SU-DHL-6 (cell line): ENCODE results near the gene CIZ1.

ENCODE experiments used
- H2AFZ ChIP-seq: fragments of 200-600 bp; sonication (generic); 2 replicates; pipeline ENCODE4 v1.6.1; 2014; ENCODE audit warnings: low read depth, mild to moderate bottlenecking, moderate library complexity, mixed read lengths, antibody characterized with exemption, low read length; ENCODE audit not compliant: severe bottlenecking
- H3F3A ChIP-seq: fragments of 200-600 bp; shearing (Covaris generic); 2 replicates; pipeline ENCODE4 v1.6.0; 2016; ENCODE audit warnings: antibody characterized with exemption, mild to moderate bottlenecking; ENCODE audit not compliant: insufficient read depth
- H3K27ac ChIP-seq: fragments of 200-600 bp; sonication (generic); 2 replicates; pipeline ENCODE4 v1.5.1; 2016; ENCODE audit warnings: low read depth, mild to moderate bottlenecking, low read length, moderate library complexity, mixed read lengths
- H3K27me3 ChIP-seq: fragments of 200-600 bp; sonication (generic), shearing (Covaris generic); 2 replicates; pipeline ENCODE4 v1.6.0; 2014; ENCODE audit warnings: mild to moderate bottlenecking, low read length
- H3K36me3 ChIP-seq: fragments of 200-600 bp; sonication (generic); 2 replicates; pipeline ENCODE4 v1.6.1; 2014; ENCODE audit warnings: mild to moderate bottlenecking, low read length, mixed read lengths
- H3K4me2 ChIP-seq: fragments of 300-600, 200-600 bp; shearing (Covaris generic), sonication (generic); 2 replicates; pipeline ENCODE4 v1.6.0; 2014; ENCODE audit warnings: low read length, low read depth, mild to moderate bottlenecking; ENCODE audit not compliant: poor library complexity, severe bottlenecking
- H3K4me3 ChIP-seq: fragments of 200-600 bp; sonication (generic); 2 replicates; pipeline ENCODE4 v1.5.1; 2014; ENCODE audit warnings: antibody characterized with exemption, low read length, mild to moderate bottlenecking, mixed read lengths; ENCODE audit not compliant: insufficient read depth, poor library complexity, severe bottlenecking
- H3K79me2 ChIP-seq: fragments of 200-600 bp; sonication (generic); 2 replicates; pipeline ENCODE4 v1.6.1; 2014; ENCODE audit warnings: mild to moderate bottlenecking, low read length, moderate library complexity; ENCODE audit not compliant: insufficient read depth
- H3K9ac ChIP-seq: fragments of 200-600 bp; sonication (generic); 2 replicates; pipeline ENCODE4 v1.7.0; 2014; ENCODE audit warnings: mild to moderate bottlenecking, low read length
- H3K9me2 ChIP-seq: fragments of 200-600 bp; sonication (generic); replicated peaks from 2 replicates; pipeline ENCODE4 v1.6.1; 2014; ENCODE audit warnings: low read length; ENCODE audit not compliant: insufficient read depth
- H3K9me3 ChIP-seq: fragments of 200-600 bp; sonication (generic); 2 replicates; pipeline ENCODE4 v1.6.1; 2014; ENCODE audit warnings: low read length, mixed read lengths; ENCODE audit not compliant: insufficient read depth
- H4K20me1 ChIP-seq: fragments of 200-600 bp; sonication (generic); 2 replicates; pipeline ENCODE4 v1.6.1; 2014; ENCODE audit warnings: low read depth, mild to moderate bottlenecking, antibody characterized with exemption, low read length, moderate library complexity, mixed read lengths
- EZH2phosphoT487 ChIP-seq: fragments of 200-600 bp; sonication (generic), shearing (Covaris generic); conservative IDR thresholded peaks from 2 replicates; pipeline ENCODE4 v1.6.1; 2018; ENCODE audit warnings: mild to moderate bottlenecking, antibody characterized with exemption, low read length, moderate library complexity, mixed read lengths
- TF ChIP-seq, protein P1 (sequence below): fragments of 200-600 bp; sonication (generic); IDR thresholded peaks from one replicate; pipeline ENCODE4 v1.5.1; 2017; ENCODE audit warnings: antibody characterized with exemption, mild to moderate bottlenecking, low read length, moderate library complexity; ENCODE audit not compliant: insufficient read depth, poor library complexity, severe bottlenecking

CIZ1 gene

GRCh38 chr9:128216781-128217553 is 25.6 kb upstream of the CIZ1 start:
- H3F3A ChIP-seq = no peaks in the 10 kb centered on the region
- no peaks in the 10 kb centered on the region for H3K27me3 ChIP-seq
- no peaks in the 10 kb centered on the region for H3K36me3 ChIP-seq
- H3K4me2 ChIP-seq = no peak overlapping the region
- no peaks in the 10 kb centered on the region for H3K9me2 ChIP-seq
- H3K9ac ChIP-seq = no peak overlapping the region
- H3K79me2 ChIP-seq = no peaks in the 10 kb centered on the region
- no peak for TF ChIP-seq EZH2phosphoT487
- TF ChIP-seq, protein P1, sequence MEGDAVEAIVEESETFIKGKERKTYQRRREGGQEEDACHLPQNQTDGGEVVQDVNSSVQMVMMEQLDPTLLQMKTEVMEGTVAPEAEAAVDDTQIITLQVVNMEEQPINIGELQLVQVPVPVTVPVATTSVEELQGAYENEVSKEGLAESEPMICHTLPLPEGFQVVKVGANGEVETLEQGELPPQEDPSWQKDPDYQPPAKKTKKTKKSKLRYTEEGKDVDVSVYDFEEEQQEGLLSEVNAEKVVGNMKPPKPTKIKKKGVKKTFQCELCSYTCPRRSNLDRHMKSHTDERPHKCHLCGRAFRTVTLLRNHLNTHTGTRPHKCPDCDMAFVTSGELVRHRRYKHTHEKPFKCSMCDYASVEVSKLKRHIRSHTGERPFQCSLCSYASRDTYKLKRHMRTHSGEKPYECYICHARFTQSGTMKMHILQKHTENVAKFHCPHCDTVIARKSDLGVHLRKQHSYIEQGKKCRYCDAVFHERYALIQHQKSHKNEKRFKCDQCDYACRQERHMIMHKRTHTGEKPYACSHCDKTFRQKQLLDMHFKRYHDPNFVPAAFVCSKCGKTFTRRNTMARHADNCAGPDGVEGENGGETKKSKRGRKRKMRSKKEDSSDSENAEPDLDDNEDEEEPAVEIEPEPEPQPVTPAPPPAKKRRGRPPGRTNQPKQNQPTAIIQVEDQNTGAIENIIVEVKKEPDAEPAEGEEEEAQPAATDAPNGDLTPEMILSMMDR = no peak
- H3K9me3 ChIP-seq = no peaks in the 10 kb centered on the region
- no peaks in the 10 kb centered on the region for H4K20me1 ChIP-seq
- no peak overlapping the region for H3K27ac ChIP-seq
- no peak overlapping the region for H3K4me3 ChIP-seq
- no peak overlapping the region for H2AFZ ChIP-seq

- no peaks in the 10 kb centered on the region for H3K9me3 ChIP-seq
- no peak overlapping the region for H3K27ac ChIP-seq
- TF ChIP-seq, protein P1 = no peak
- no peak for TF ChIP-seq EZH2phosphoT487
- H3K9ac ChIP-seq = no peak overlapping the region
- H3K79me2 ChIP-seq = no peaks in the 10 kb centered on the region
- H3F3A ChIP-seq = no peaks in the 10 kb centered on the region
- H3K4me3 ChIP-seq = no peak overlapping the region
- no peak overlapping the region for H3K4me2 ChIP-seq
- H3K9me2 ChIP-seq = no peaks in the 10 kb centered on the region
- H2AFZ ChIP-seq = no peak overlapping the region
- no peaks in the 10 kb centered on the region for H3K36me3 ChIP-seq
- no peaks in the 10 kb centered on the region for H4K20me1 ChIP-seq
- no peaks in the 10 kb centered on the region for H3K27me3 ChIP-seq
These were observed 24.4 kb upstream of the CIZ1 start for GRCh38 chr9:128215491-128216409.

DNA sequence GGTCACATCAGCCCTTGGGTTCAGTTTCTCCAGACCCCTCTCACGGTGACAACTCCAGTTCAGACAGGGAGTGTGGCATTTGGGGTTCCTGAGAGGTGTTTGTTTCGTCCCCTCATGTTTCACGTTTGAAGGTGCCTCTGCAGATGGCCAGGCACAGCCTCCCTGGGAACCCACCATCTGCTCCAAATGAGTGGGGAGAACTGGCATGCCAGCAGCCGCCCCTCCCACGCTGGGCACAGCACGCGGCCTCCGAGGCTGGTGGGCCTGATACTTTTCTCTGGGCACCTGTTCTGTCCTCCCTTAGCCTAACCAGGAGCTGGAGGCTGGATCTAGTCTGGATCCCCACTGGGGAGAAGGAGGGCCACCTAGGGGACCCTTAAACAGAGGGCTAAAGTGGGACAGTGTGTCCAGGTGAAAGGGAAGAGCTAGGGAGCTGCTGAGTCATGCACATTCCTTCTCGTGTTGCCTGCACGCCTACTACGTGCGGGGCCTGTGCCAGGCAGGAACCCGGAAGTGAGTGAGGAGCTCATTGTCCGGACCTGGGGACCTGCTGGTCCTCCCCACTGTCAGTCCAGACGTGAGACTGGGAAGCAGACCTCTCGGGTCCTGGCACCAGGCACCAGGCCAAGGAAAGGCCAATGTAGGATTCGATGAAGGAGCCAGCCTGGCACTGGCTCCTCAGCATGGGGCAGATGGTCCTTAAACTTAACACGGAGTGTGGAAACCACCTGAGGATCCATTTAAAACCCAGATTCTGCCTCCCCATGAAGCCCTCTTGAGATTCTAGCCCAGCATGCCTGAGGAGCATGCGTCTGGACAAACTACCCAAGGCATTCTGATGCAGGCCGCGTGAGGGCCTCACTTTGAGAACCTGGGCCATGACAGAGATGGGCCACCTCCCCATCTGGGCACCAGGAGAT is 23.5 kb upstream of the CIZ1 start:
- H3K9me2 ChIP-seq = no peaks in the 10 kb centered on the region
- no peak for TF ChIP-seq EZH2phosphoT487
- TF ChIP-seq, protein P1 = no peak
- H3K27me3 ChIP-seq = no peaks in the 10 kb centered on the region
- H3K9ac ChIP-seq = no peak overlapping the region
- no peaks in the 10 kb centered on the region for H4K20me1 ChIP-seq
- H3K36me3 ChIP-seq = no peaks in the 10 kb centered on the region
- no peaks in the 10 kb centered on the region for H3F3A ChIP-seq
- H3K27ac ChIP-seq = no peak overlapping the region
- no peak overlapping the region for H2AFZ ChIP-seq
- H3K4me2 ChIP-seq = no peak overlapping the region
- H3K79me2 ChIP-seq = no peaks in the 10 kb centered on the region
- no peak overlapping the region for H3K4me3 ChIP-seq
- no peaks in the 10 kb centered on the region for H3K9me3 ChIP-seq
